Measurements from ENCODE around the gene GTF2IRD1.

Gene GTF2IRD1

GRCh38 chr7:74452748-74453321, 871 bp upstream of the GTF2IRD1 start:
- Histone ChIP-seq H3K9me3 (ENCODE audit: control insufficient read depth, low read length) (no peaks in the 10 kb centered on the region), H3K27me3 (ENCODE audit: control insufficient read depth, insufficient read depth, low read length, poor library complexity, severe bottlenecking) (no peaks in the 10 kb centered on the region), H3K27ac (ENCODE audit: insufficient read depth, low read depth, low read length, poor library complexity, severe bottlenecking) (no peak overlapping the region), H3K36me3 (ENCODE audit: control insufficient read depth, insufficient read depth, low read length) (no peaks in the 10 kb centered on the region), H3K4me3 (ENCODE audit: insufficient read depth, low read depth, low read length) (peak overlapping the region; percentile 68), H3K4me1 (ENCODE audit: control insufficient read depth, insufficient read depth, low read length) (no peaks in the 10 kb centered on the region)
- 78 to 88% methylated on average over 9 to 15 of the region's 15 CpGs for WGBS, 2 experiments

DNA sequence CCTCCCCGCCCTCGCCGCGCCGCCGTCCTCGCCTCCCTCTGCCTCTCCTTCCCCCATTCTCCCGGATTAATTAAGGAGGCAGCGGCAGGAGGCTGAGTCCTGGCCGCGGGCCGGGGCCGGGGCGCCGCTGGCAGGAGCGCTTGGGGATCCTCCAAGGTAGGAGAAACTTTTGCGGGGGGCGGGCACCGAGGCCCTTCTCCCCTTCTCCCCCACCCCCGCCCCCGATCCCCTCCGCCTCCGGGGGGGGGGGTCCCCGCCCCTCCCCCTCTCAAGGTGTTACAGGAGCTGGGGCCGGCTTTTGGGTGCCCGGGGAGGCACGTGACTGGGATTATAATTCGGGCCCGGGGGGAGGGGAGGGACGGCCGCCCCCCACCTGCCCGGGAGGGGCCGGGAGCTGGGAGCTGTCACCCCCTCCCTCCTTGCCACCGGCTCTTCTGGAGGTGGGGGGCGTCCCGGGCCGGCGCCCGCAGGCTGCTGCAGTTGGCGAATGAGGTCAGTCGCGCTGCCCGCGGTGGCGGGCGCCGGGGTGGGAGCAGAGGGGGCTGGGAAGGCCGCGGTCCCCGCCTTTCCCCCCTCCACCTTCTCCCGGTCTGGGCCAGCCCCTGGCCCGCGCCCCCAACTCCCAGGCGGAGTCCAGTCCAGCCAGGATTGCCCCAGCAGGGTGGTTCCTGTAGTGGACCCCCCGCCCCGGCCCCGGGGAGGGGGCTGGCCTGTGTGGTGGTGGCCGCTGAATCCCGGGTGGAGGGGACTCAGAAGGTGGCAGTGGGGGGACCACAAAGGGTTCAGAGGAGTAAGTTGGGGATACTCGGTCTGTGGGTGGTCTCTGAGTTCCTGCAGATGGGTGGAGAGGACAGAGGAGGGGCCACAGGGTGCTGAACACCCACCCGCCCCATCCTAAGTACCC, 567 bp downstream of the GTF2IRD1 start:
- Histone ChIP-seq H3K27me3 (ENCODE audit: control insufficient read depth, insufficient read depth, low read length, poor library complexity, severe bottlenecking) (no peaks in the 10 kb centered on the region), H3K9me3 (ENCODE audit: control insufficient read depth, low read length) (no peaks in the 10 kb centered on the region), H3K27ac (ENCODE audit: insufficient read depth, low read depth, low read length, poor library complexity, severe bottlenecking) (peak overlapping the region; percentile 30), H3K36me3 (ENCODE audit: control insufficient read depth, insufficient read depth, low read length) (no peaks in the 10 kb centered on the region), H3K4me3 (ENCODE audit: insufficient read depth, low read depth, low read length) (peak overlapping the region; percentile 68), H3K4me1 (ENCODE audit: control insufficient read depth, insufficient read depth, low read length) (no peaks in the 10 kb centered on the region)
- WGBS, 2 experiments: 1 to 2% methylated on average over 56 of the region's 61 CpGs

DNA sequence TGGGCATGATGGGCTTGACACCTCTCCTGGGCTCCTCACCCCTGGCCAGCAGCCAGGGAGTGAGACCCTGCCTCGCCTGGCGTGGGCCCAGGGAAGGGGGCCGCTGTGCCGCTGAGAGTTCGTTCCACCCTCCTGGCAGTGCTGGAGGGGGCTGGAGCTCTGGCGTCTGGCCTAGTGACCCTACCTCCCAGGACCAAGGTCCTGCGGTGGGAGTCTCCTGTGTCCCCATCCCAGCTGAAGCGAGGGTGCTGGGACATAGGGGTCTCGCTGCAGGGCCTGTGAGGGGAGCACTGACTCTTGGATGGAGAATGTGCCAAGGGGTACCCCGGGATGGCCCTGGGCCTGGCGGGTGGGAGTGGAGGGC, 1.2 kb downstream of the GTF2IRD1 start:
- no peaks in the 10 kb centered on the region for H3K36me3 ChIP-seq (ENCODE audit: control insufficient read depth, insufficient read depth, low read length)
- WGBS, 2 experiments: 57 to 61% methylated on average over 11 of the region's 11 CpGs
- no peaks in the 10 kb centered on the region for H3K9me3 ChIP-seq (ENCODE audit: control insufficient read depth, low read length)
- no peaks in the 10 kb centered on the region for H3K4me1 ChIP-seq (ENCODE audit: control insufficient read depth, insufficient read depth, low read length)
- H3K27me3 ChIP-seq (ENCODE audit: control insufficient read depth, insufficient read depth, low read length, poor library complexity, severe bottlenecking): no peaks in the 10 kb centered on the region
- peak overlapping the region; percentile 17 for H3K27ac ChIP-seq (ENCODE audit: insufficient read depth, low read depth, low read length, poor library complexity, severe bottlenecking)
- peak overlapping the region; percentile 68 for H3K4me3 ChIP-seq (ENCODE audit: insufficient read depth, low read depth, low read length)

DNA sequence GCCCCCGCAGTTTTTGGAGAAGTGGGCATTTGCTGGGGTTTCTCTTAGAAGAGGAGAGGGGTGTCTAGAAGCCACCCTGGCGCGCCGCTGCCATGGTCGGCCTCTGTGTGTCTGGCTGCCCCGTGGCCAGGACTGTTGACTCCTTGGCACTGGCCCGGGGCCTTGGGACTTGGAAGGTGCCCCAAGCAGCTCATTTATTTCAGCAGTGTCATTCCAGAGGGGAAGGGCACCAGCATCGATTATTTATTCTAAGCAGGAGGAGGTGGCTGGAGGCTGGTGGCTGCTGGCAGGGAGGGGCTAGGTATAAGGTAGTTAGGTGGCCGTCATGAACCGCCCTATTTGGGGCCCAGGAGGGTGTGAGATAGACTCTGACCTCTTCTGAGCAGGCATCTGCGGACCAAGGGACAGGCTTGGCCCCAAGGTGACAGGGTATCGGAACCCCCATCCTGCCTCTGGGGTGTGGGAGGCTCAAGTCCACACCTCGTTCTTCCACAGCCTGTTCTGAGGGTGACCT, 1.6 kb downstream of the GTF2IRD1 start:
- Histone ChIP-seq H3K9me3 (ENCODE audit: control insufficient read depth, low read length) (no peaks in the 10 kb centered on the region), H3K36me3 (ENCODE audit: control insufficient read depth, insufficient read depth, low read length) (no peaks in the 10 kb centered on the region), H3K27me3 (ENCODE audit: control insufficient read depth, insufficient read depth, low read length, poor library complexity, severe bottlenecking) (no peaks in the 10 kb centered on the region), H3K27ac (ENCODE audit: insufficient read depth, low read depth, low read length, poor library complexity, severe bottlenecking) (peak overlapping the region; percentile 17), H3K4me3 (ENCODE audit: insufficient read depth, low read depth, low read length) (peak overlapping the region; percentile 68), H3K4me1 (ENCODE audit: control insufficient read depth, insufficient read depth, low read length) (no peaks in the 10 kb centered on the region)
- 84 to 88% methylated on average over 13 of the region's 13 CpGs for WGBS, 2 experiments

GRCh38 chr7:74455928-74456327, 2.2 kb downstream of the GTF2IRD1 start:
- Histone ChIP-seq H3K27ac (ENCODE audit: insufficient read depth, low read depth, low read length, poor library complexity, severe bottlenecking) (no peak overlapping the region), H3K36me3 (ENCODE audit: control insufficient read depth, insufficient read depth, low read length) (no peaks in the 10 kb centered on the region), H3K9me3 (ENCODE audit: control insufficient read depth, low read length) (no peaks in the 10 kb centered on the region), H3K27me3 (ENCODE audit: control insufficient read depth, insufficient read depth, low read length, poor library complexity, severe bottlenecking) (no peaks in the 10 kb centered on the region), H3K4me3 (ENCODE audit: insufficient read depth, low read depth, low read length) (no peak overlapping the region), H3K4me1 (ENCODE audit: control insufficient read depth, insufficient read depth, low read length) (no peaks in the 10 kb centered on the region)
- 93% methylated on average over 6 of the region's 6 CpGs for WGBS, 2 experiments

- no peaks in the 10 kb centered on the region for H3K27me3 ChIP-seq (ENCODE audit: control insufficient read depth, insufficient read depth, low read length, poor library complexity, severe bottlenecking)
- H3K9me3 ChIP-seq (ENCODE audit: control insufficient read depth, low read length): no peaks in the 10 kb centered on the region
- WGBS, 2 experiments: 94 to 98% methylated on average over 4 to 5 of the region's 5 CpGs
- H3K27ac ChIP-seq (ENCODE audit: insufficient read depth, low read depth, low read length, poor library complexity, severe bottlenecking): no peak overlapping the region
- H3K4me3 ChIP-seq (ENCODE audit: insufficient read depth, low read depth, low read length): no peak overlapping the region
- no peaks in the 10 kb centered on the region for H3K36me3 ChIP-seq (ENCODE audit: control insufficient read depth, insufficient read depth, low read length)
- H3K4me1 ChIP-seq (ENCODE audit: control insufficient read depth, insufficient read depth, low read length): no peaks in the 10 kb centered on the region
Measured at GRCh38 chr7:74457007-74457406, 3.3 kb downstream of the GTF2IRD1 start.

GRCh38 chr7:74461970-74462706, 8.4 kb downstream of the GTF2IRD1 start:
- no peaks in the 10 kb centered on the region for H3K9me3 ChIP-seq (ENCODE audit: control insufficient read depth, low read length)
- no peaks in the 10 kb centered on the region for H3K27me3 ChIP-seq (ENCODE audit: control insufficient read depth, insufficient read depth, low read length, poor library complexity, severe bottlenecking)
- H3K4me3 ChIP-seq (ENCODE audit: insufficient read depth, low read depth, low read length): no peak overlapping the region
- 93 to 94% methylated on average over 15 of the region's 15 CpGs for WGBS, 2 experiments
- H3K4me1 ChIP-seq (ENCODE audit: control insufficient read depth, insufficient read depth, low read length): peaks cover 14% of the 10 kb centered on the region
- no peak overlapping the region for H3K27ac ChIP-seq (ENCODE audit: insufficient read depth, low read depth, low read length, poor library complexity, severe bottlenecking)
- no peaks in the 10 kb centered on the region for H3K36me3 ChIP-seq (ENCODE audit: control insufficient read depth, insufficient read depth, low read length)

DNA sequence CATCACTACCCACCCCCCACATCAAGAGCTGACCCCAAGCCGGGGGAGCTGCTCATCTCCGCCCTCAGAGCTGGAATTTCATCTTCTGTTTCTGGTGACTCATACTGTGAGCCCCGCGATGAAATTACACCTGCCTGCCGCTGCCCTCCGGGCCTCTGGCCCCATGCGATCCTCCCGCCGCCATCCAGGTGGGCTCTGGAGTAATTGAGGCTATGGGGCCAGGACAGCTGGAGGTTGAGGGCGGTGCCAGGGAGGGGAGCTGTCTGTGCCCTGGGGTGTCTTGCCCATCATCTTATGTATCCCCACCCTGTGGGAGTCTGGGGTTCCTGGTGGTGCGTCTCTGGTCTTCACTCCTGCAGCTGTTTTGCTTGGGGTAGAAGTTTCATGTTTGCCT, 9.0 kb downstream of the GTF2IRD1 start:
- 83 to 90% methylated on average over 11 of the region's 11 CpGs for WGBS, 2 experiments
- H3K36me3 ChIP-seq (ENCODE audit: control insufficient read depth, insufficient read depth, low read length): no peaks in the 10 kb centered on the region
- no peak overlapping the region for H3K4me3 ChIP-seq (ENCODE audit: insufficient read depth, low read depth, low read length)
- H3K27me3 ChIP-seq (ENCODE audit: control insufficient read depth, insufficient read depth, low read length, poor library complexity, severe bottlenecking): no peaks in the 10 kb centered on the region
- no peaks in the 10 kb centered on the region for H3K9me3 ChIP-seq (ENCODE audit: control insufficient read depth, low read length)
- H3K4me1 ChIP-seq (ENCODE audit: control insufficient read depth, insufficient read depth, low read length): peaks cover 14% of the 10 kb centered on the region
- H3K27ac ChIP-seq (ENCODE audit: insufficient read depth, low read depth, low read length, poor library complexity, severe bottlenecking): no peak overlapping the region

- WGBS, 2 experiments: 92% methylated on average over 7 of the region's 7 CpGs
- Histone ChIP-seq H3K36me3 (ENCODE audit: control insufficient read depth, insufficient read depth, low read length) (no peaks in the 10 kb centered on the region), H3K4me1 (ENCODE audit: control insufficient read depth, insufficient read depth, low read length) (peaks cover 14% of the 10 kb centered on the region), H3K9me3 (ENCODE audit: control insufficient read depth, low read length) (no peaks in the 10 kb centered on the region), H3K4me3 (ENCODE audit: insufficient read depth, low read depth, low read length) (no peak overlapping the region), H3K27me3 (ENCODE audit: control insufficient read depth, insufficient read depth, low read length, poor library complexity, severe bottlenecking) (no peaks in the 10 kb centered on the region), H3K27ac (ENCODE audit: insufficient read depth, low read depth, low read length, poor library complexity, severe bottlenecking) (no peak overlapping the region)
Measured at GRCh38 chr7:74464931-74465886, 11.5 kb downstream of the GTF2IRD1 start.

Data from ectodermal cell (in vitro differentiated cells).